HL-60 (cell line): ENCODE measurements around the gene CIAO1.

Experiments used
- DNase-seq, 2 experiments: peaks; one replicate each; pipeline ENCODE4 v3.0.0-alpha.2; 2010 to 2020; ENCODE audit warnings: low read depth in 1 of 2, low spot score in 1 of 2
- H3K27ac ChIP-seq: fragments of 250-450 bp; sonication (Bioruptor Pico); replicated peaks from 2 replicates; pipeline ENCODE4 v1.5.1; 2020; ENCODE audit warnings: mild to moderate bottlenecking, moderate library complexity
- H3K27me3 ChIP-seq: fragments of 250-450 bp; sonication (Bioruptor Pico); 2 replicates; pipeline ENCODE4 v1.5.1; 2021; ENCODE audit warnings: mild to moderate bottlenecking, moderate library complexity; ENCODE audit not compliant: insufficient read depth, poor library complexity, severe bottlenecking
- H3K4me3 ChIP-seq: replicated peaks from 2 replicates; pipeline ENCODE4 v1.5.1; 2011; ENCODE audit warnings: mild to moderate bottlenecking, control low read depth, low read length; ENCODE audit not compliant: insufficient read depth
- CTCF ChIP-seq: IDR thresholded peaks from one replicate; pipeline ENCODE4 v1.5.1; 2011; ENCODE audit warnings: low read length, control low read depth, inconsistent platforms; ENCODE audit not compliant: insufficient read depth
- GABPA ChIP-seq: IDR thresholded peaks from 2 replicates; pipeline ENCODE4 v1.6.1; 2012; ENCODE audit warnings: low read depth
- POLR2AphosphoS5 ChIP-seq: IDR thresholded peaks from 2 replicates; pipeline ENCODE4 v1.6.1; 2012; ENCODE audit warnings: low read depth
- REST ChIP-seq: IDR thresholded peaks from 2 replicates; pipeline ENCODE4 v1.6.1; 2012; ENCODE audit warnings: low read depth; ENCODE audit not compliant: insufficient replicate concordance
- SPI1 ChIP-seq: IDR thresholded peaks from 2 replicates; pipeline ENCODE4 v1.6.1; 2012; ENCODE audit warnings: low read depth, mild to moderate bottlenecking, borderline replicate concordance

CIAO1 gene

GRCh38 chr2:96252526-96252925 lies 13.5 kb upstream of the CIAO1 start:
- DNase-seq = no peak
- TF ChIP-seq REST (no peak), SPI1 (no peak), CTCF (no peak), GABPA (no peak), POLR2AphosphoS5 (no peak)
- H3K27ac ChIP-seq = no peak overlapping the region
- H3K27me3 ChIP-seq = no peaks in the 10 kb centered on the region
- no peak overlapping the region for H3K4me3 ChIP-seq

GRCh38 chr2:96253006-96253405 lies 13.0 kb upstream of the CIAO1 start:
- no peak overlapping the region for H3K27ac ChIP-seq
- DNase-seq = no peak
- H3K4me3 ChIP-seq = no peak overlapping the region
- no peak for TF ChIP-seq GABPA
- TF ChIP-seq CTCF = no peak
- TF ChIP-seq REST = no peak
- no peak for TF ChIP-seq POLR2AphosphoS5
- no peak for TF ChIP-seq SPI1
- no peaks in the 10 kb centered on the region for H3K27me3 ChIP-seq

GRCh38 chr2:96254571-96254970 lies 11.5 kb upstream of the CIAO1 start:
- Histone ChIP-seq H3K27me3 (no peaks in the 10 kb centered on the region), H3K27ac (no peak overlapping the region), H3K4me3 (no peak overlapping the region)
- no peak for TF ChIP-seq GABPA
- TF ChIP-seq CTCF = no peak
- TF ChIP-seq REST = no peak
- no peak for TF ChIP-seq SPI1
- TF ChIP-seq POLR2AphosphoS5 = no peak
- DNase-seq = no peak
